HG03103 (cell line): ENCODE measurements around the gene GOT1.

Experiments
- ATAC-seq: cut with Tn5 transposase; IDR thresholded peaks from one replicate; pipeline ENCODE4 v1.9.1; 2021; ENCODE audit warnings: low read depth; ENCODE audit not compliant: unreplicated experiment

GOT1 gene

DNA sequence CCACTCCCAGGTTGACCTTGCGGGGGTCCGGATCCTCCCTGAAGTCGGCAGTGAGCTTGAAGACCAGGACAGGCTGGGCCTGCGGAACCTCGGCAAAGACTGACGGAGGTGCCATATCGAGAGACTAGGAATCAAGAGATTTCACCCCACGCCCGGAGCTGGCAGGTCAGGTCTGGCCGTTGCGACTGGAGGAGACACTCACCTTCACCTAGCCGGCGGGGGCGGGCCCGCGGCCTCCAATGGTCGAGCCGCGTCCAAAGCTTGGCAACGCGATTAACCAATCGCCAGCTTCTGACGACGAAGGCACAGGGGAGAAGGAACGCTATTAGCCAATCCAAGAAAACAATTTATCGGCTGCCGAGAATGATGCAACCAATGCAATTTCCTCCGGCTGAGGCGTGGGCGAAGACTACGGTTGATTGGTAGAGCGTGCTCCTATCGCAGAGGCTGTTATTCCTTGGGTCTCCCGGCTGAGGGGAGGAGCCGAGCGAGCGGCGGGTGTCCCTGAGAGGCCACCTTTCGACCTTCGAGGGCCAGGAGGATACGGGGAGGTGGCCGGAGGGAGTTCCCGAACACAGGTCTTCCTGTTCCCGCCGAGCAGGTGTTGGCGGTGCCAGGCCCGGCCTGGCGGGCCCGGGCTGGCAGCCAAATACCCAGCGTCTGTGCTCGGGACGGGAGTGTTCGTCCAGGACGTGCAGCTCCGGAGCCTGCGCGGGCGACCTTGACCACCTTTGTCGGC, at the start of gene GOT1:
GOT1 (minus strand) TSS at position 174 of the 739 bp plus-strand sequence; CDS start at position 115, 59 bp downstream.
- ATAC-seq, result peak; percentile 95

DNA sequence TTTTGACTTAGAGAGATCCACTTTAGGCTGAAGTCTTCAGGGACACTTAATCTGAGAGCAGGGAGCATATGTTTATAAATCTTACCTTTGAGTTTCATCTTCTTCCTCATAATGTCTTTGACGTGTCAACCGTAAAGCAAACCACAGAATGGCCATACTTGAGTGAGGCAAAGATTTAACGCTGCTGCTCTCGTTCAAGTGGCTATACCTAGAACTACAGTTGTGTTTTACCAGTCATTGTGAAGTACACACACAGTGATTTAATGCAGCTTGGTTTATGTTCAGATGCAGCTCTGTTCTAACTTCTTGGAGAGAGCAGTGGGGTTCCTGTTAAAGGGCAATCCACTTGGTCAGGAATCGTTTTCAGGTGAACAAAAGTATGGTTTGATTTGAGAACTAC, 39.9 kb upstream of the GOT1 start:
- no peak for ATAC-seq

DNA sequence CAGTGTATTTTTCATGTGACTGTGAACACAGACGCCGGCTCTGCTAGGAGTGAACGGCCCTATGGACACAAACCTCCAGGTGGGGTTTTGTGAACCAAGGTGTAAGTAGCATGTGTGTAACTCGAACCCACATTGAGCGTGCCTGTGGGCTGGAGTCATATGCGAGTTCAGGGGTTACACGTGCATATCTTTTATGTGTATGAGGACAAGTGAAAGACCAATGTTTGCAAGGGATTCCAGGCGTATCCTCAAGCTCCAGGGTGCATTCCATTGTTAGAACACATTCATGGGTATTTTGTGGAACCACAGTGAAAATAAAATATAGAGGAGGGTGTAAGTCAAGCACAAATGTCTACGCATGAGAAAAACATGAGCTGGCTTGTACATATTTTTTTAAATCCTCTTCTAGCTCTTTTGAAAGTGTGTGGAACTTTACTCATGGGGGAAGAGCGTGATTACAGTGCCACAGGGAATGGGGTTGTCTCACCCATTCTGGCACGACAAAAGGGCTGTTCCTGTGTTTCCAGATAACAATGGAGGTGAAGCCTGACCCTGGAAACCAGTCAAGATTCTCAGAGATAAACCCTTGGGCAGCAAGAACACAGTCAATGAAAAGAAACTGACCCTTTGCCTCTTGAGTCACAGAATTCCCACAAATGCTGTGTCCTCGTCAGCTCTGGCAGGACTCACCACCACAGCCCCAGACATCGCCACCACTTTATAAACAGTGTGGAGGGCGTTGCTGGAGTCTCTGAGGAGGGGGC, 37.0 kb upstream of the GOT1 start:
- ATAC-seq, result no peak

DNA sequence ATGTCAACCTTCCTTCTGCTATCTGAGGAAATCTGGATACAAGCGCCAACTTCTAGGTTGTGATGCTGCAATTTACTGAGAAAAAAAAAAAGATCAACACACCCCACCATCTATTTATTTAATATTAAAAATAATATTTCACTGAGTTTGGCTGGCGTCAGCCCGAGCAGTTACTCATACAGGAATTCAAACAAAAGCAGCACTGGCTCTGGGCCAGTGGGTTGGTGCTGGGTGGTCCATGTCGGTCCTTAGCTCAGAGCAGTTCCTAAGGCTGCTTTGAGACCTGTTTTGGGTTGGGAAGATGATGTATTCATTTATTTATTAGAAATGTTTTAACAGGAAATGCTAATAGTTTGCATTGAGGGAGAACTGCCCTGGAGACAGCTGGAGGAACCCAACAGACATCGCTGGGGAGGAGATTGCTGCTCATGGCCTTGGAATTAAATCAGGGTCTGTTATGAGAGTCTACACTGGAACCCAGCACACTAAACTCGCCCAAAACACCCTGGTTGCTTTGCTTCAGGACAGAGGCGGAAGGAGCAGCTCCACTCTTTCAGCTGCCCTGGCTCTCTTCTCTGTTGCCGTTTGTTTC, 36.3 kb upstream of the GOT1 start:
- ATAC-seq, result no peak

DNA sequence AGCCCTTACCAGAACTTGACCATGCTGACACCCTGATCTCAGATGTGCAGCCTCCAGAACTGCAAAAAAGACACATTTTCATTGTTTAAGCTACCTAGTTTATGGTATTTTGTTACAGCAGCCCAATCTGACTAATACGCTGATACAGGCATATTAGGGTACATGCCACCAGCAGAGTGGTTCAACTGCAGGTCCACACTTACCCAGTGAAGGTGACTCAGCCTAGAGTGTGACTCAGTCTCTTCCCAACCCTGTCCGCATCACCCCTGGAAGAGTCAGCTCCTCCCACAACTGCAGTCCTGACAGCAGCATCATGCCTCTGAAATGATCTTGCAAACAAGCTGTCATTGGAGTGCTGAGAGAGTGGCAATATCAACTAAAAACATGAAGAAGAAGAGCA, 30.8 kb upstream of the GOT1 start:
- no peak for ATAC-seq

DNA sequence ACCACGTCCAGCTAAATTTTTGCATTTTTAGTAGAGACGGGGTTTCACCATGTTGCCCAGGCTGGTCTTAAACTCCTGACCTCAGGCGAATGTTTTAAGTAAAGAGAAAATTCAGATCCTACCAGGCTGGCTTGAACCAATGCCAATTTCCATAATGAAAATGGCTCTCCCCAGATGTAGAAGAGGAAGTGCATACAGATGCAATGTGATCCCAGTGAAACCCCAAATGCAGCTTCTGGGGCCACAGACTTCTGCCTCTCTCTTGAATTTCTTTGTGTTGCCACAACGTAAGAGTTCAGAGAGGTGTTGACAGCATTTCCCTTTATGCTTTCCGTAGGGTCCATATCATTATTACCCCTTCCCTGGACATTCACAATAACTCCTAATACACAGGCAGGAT, 29.6 kb upstream of the GOT1 start:
- ATAC-seq, result no peak

DNA sequence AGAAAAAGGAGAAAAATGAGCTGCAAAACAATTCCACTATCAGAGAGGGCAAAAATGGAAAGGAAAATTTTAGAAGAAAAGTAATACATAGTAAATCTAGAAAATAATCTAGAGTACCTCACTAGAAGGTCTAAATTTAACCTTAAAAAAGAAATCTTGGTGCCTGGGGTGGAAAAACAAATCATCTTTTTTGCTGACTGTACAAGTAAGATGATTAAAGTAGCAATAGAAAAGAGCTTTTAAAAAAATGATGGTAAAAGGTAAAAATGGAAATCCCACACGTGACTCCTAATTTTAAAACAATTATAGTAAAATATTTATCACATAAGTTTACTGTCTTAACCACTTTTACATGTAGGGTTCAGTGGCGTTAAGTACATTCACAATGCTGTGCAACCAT, 28.8 kb upstream of the GOT1 start:
- ATAC-seq, result no peak

DNA sequence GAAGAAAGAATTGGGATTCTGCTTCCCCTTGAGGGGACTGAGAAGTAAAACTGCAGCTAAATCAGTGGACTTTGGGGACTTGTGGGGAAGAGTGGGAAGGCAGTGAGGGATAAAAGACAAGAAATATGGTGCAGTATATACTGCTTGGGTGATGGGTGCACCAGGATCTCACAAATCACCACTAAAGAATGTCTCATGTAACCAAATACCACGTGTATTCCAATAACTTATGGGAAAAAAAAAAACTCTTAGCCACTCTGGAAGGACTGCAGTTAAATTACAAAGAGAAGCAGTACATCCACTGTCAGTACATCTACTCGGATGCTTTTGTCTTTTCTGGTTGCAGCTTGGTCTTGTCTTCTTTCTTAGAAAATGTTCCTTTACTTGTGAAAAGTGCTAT, 27.4 kb upstream of the GOT1 start:
- ATAC-seq, result no peak

DNA sequence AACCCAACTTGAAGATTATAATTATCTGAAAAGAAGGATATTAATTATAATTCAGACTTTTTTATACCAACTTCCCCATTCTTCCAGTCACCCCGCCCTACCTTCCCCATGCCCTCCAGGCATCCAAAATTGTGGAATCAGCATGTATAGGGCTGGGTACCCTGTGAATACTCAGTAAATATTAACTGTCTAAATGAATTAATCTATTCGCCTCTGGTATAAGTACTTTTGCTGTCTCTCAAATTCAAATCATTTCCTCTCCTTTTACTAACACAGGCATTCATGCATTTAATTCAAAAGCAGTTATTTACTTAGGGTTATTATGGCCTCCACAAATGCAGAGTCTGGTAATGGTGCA, 26.5 kb upstream of the GOT1 start:
- ATAC-seq, result no peak

DNA sequence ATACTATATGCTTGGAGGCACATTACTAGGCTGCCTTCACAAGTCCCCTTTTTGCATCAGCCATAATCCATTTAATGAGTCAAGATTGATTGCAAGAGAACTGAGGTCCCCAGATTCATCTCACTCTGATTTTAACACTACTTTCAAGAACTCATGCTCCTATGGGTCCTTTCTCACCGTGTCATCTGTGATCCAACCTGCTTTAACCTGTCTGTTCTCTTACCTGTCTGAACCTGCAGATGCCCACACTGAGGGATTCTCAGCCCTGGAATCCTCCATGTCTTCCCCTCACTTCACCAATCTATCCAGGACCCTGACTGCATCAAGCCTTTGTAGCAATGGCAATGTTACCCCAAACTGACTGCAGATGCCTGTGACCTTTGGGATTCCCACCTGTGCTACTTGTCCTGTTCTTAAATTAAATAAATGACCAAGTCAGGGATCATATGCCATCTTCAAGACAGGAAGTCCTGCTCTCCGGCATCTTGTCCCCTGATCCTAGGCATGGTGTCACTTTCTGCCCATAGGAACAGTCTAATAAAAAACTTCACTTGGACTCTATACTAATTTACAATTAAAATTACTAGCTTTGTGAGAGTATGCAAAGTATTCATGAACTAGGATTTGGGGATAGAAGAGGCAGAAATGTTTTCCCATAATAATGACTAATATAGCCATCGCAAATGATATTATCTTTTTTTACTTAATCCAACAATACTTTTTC, 25.9 kb upstream of the GOT1 start:
- no peak for ATAC-seq

DNA sequence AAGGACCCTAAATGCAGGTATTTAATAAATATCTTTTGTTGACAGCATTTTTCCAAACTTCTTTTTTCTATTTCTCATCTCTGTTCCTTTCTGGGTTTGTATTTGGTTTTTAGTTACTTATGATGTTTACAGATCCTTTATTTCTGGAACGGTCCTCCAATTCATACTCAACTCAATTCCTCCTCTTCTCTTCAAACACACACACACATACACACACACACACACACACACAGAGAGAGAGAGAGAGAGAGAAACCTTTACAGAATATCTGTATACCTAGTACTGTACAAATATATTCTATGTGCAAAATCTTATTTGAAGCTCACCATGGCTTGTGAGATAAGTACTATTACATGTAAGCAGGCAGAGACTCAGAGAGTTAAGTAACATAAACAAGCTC, 21.6 kb upstream of the GOT1 start:
- no peak for ATAC-seq

DNA sequence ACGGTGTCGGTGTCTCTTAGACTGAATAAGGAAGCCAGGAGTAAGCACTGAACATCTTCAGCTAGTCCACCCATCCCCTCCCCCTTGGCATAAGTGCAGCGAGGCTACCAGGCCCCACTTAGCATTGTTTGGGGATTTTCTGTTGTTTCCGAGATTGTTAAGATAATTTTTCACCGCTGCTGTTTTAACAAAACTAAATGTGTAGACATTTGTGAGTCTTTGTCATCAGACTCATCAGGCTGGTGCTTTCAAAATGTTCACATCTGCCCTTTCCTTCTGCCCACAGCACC, 21.0 kb upstream of the GOT1 start:
- ATAC-seq, result no peak

DNA sequence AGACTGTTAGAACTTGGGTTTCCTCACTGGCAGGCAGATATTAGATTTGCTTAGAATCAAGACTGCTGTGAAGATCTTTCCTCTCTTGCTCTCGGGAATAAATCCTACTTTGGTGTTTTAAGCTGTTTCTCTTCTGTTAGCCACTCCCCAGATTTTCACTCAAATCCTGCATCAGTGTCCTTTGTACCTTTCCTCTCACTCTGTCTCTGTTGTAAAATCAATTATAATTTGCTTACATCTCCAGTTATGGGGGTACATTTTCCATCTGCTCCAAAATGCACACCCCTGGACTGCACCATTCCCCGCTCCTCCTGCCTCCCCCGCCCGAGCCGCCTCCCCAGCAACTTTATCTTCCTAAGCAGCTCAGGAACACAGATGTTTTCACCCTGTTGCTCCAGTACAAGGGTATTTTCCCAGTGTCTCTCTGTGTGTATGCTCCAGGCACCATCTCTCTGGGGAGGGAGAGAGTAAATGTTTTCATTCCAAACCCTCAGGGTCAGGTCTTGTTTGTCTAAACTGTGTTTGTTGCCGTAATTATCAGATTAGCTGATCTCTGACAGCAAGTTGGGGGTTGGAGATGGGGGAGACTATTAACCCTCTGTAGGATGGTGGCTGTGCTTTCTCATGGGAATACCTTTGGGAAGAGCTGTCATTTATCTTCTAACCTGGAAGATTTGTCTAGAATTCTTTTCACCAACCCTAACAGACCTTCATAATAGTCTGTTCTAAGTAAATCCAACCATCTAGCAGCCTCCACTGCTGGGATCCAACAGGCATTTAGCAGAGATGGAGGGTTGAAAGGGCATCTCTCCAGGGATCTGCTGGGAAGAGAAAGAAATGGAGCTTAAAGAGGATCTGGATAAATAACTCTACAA, 20.4 kb upstream of the GOT1 start:
- ATAC-seq, result no peak

DNA sequence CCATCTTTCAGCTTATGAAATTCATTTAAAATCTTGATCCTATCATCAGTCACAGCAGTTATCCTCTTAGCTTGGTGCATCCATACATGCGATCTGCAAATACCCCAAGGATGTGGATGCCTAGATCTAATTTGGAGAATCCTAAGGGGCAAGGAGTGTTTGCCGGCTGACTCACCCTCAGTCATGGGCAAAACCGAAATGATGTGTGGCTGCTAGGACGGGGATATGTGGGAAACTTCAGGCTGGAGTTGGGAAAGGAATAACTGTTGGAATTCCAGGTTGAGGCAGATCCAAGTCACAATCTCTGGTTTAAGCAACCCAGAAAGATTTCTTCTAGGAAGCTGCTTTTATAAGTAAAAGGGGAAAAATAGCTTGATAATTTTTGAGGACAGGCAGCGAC, 19.7 kb upstream of the GOT1 start:
- ATAC-seq, result no peak

DNA sequence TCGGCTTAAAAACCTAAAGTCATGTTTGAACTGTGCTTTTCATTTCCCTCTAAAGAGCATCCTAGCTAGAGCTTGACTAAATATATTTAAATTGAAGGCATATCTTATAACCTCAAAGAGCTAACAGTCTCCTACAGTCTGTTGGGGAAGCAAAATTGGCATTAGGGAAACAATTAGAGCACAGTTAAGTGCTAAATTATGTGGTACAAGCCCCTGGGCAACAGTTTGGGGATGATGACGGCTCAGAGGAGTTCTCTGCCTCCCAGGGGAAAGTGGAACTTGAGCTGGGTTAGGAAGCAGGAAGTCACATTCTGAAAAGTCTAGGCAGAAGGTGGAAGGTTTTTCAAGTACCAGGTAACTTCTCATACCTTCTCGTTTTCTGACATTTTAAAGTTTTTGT, 18.6 kb upstream of the GOT1 start:
- ATAC-seq, result no peak

DNA sequence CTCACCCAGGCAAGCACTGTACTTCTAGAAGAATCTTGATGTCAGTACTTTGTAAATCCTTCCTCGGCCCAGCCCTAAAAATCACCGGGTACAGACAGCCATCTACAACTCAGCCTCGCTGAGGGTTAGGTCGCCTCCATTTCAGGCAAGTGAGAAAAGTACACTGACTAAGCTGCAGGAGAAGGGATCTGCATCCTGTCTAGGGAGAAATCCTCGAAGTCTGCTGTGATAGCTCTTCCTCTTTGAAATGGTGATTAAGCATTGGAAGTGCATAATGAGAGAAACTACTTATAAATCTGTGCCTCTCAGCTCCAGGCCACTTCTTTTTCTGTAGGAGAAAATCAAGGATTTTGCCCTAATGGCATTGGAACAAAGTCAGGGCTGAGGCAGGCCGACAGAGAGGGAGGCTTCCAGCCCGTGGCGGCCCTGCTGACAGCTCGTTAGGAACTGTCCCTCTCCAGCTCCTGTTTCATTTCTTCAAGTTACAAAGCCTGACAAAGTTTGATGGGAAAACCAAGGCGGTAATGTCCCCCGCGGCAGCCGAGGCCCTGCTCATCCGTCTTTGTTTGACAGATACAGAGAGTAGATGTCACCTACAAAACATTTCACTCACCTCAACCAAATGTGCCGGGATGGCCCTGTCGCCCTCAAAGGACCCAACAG, 14.1 kb upstream of the GOT1 start:
- no peak for ATAC-seq

DNA sequence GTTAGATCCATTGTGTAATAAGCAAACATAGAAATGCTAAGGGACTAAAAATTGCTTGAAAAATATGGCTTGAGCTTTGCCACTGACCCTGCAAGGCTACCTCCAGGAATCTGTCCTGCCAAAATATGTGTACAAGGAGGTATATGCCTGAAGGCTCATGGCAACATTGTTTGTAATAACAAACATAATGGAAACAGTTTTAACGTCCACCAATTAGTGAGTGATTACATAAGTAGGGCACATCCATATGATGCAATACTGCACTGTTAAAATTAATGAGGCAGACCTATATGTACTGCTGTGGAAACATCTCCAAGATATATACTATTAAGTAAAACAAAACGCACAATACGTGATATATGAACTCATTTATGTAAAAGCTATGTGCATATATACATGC, 13.1 kb upstream of the GOT1 start:
- ATAC-seq, result no peak

DNA sequence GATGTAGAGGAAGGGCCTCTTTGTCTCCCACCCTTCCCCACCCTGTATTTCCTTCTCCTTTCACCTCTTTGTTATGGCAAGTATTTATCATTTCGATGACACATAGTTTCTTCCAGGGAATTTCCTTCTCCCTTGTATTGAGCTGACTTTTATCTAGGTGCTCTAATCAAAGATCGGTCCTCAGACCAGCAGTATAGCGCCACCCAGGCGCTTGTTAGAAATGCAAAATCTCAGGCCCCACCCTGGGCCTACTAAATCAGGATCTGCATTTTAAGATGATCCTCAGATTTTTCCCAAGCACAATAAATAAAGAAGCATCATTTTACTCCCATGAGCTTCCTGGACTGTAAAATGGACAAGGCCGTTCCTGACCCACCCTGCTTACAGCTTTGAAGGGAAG, 12.0 kb upstream of the GOT1 start:
- ATAC-seq, result no peak

DNA sequence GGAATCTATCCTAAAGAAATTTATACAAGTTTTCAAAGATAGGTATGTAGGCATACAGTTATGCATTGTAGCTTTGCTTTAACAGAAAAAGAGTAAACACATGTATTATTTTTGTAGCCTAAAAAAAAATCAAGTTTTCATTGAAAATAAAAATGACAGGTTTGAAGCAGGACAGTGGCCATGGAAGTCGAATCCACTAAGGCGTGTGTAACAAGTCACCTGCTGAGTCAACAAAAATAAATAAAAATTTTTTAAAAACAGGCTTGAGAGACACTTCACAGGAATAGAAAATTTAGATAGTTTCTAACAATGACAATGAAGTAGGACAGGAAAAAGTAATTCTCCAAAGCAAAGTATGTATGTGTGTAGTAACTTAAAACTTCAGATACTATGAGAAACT, 8.5 kb upstream of the GOT1 start:
- no peak for ATAC-seq

DNA sequence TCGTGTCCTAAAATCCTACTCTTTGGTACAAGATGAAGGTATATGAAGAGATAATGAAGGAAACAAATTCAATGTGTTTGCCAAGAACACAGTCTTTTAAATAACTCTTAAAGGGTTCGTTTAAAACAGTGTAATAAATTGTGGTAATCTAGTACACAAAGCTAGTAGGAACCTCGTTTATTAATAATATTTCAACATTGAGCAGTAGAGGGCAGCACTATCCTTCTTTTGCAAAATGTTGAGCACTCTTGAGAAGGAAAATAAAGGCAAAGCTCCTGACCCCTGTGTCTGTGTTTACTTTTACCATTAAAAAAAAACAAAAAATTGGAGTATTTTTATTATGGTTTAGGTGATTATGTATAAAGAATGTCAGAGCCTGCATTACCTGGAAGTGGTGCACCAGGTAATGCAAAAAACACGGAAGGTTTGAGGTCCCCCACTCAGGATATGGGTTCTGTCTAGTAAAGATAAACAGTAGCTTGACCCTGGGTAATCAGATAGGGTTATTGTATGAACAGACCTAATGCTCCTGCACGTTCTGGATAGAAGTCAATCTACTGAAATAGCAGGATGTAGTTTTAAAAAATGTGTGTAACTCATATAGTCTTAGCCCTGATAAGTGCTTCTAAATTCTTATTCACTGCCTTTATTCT, 5.7 kb upstream of the GOT1 start:
- ATAC-seq, result no peak
